ENCODE data around the gene OSTM1.

- TF ChIP-seq YY1 (IDR thresholded peaks at IDR 0.05; ENCODE audit: insufficient read depth, insufficient read length) (no peak), ZNF274 (IDR thresholded peaks at IDR 0.05; ENCODE audit: low read depth, low read length) (no peak), SUZ12 (IDR thresholded peaks at IDR 0.05; ENCODE audit: extremely low read depth, insufficient read depth, insufficient read length) (peak; percentile 29)
Measured at GRCh38 chr6:108119769-108120141, 45.2 kb upstream of the OSTM1 start.
